HCT116 (cell line): Measurements from ENCODE around the gene MTF2. TPM values are rescaled to one million over a fixed set of nuclear protein-coding genes. Genes with fewer than 3 reads are reported as not detected.

Experiments
- ATAC-seq: fragments of 200-7000 bp; cut with Tn5 transposase; 2 replicates; pipeline ENCODE4 v1.9.1; 2020; ENCODE audit warnings: mild to moderate bottlenecking, moderate library complexity
- Bru-seq: library from RNA; stranded (reverse); fragments of 400-500 nt; gene quantifications from one replicate; lab custom pipeline; 2021; lab: Mats Ljungman, UMichigan
- BruChase-seq, 2 experiments: library from RNA; stranded (reverse); fragments of 400-500 nt; gene quantifications; one replicate each; lab custom pipeline; 2021; lab: Mats Ljungman, UMichigan
- BruUV-seq: library from RNA; stranded (reverse); fragments of 400-500 nt; replicated peaks from 2 replicates; lab custom pipeline; 2021; lab: Mats Ljungman, UMichigan
- CTCF ChIA-PET: fragments of 300-600 bp; sonication (Branson Sonifier 250); formaldehyde crosslinking; loops from one replicate; lab custom pipeline; 2021; ENCODE audit warnings: antibody characterized with exemption; lab: Charles Lee
- POLR2A ChIA-PET: fragments of 300-600, 350-600 bp; sonication (Branson Sonifier 250); formaldehyde crosslinking; loops from one replicate; lab custom pipeline; 2021; ENCODE audit warnings: antibody characterized with exemption; lab: Charles Lee
- RAD21 ChIA-PET, 2 experiments: fragments of 300-600 bp; sonication (Branson Sonifier 250); formaldehyde crosslinking; loops; one replicate each; lab custom pipeline; 2023; ENCODE audit warnings: low total read pairs in 2 of 2; ENCODE audit not compliant: uncharacterized antibody in 2 of 2, unreplicated experiment in 2 of 2, low non-redundant PET in 1 of 2; lab: Charles Lee
- DNase-seq: peaks from one replicate; pipeline ENCODE4 v3.0.0-alpha.2; 2010; ENCODE audit warnings: low read depth, low spot score
- H2AFZ ChIP-seq: fragments of 200-600 bp; shearing (Covaris generic), sonication (generic); 2 replicates; pipeline ENCODE4 v1.6.1; 2017; ENCODE audit warnings: low read depth, mixed run types, mixed read lengths, antibody characterized with exemption, low read length; ENCODE audit not compliant: poor library complexity, severe bottlenecking
- H3K27ac ChIP-seq: 2 replicates; pipeline ENCODE4 v1.5.1; 2012; ENCODE audit warnings: low read depth, low read length
- H3K27me3 ChIP-seq: fragments of 200-600 bp; sonication (generic); 2 replicates; pipeline ENCODE4 v1.6.1; 2016; ENCODE audit warnings: mixed run types, low read length, mixed read lengths; ENCODE audit not compliant: insufficient read depth
- H3K36me3 ChIP-seq, 2 experiments: fragments of 200-500 bp in 1 of 2; fragments of 200-600 bp in 1 of 2; sonication (Bioruptor generic) in 1 of 2; sonication (generic) in 1 of 2; 2 replicates each; pipeline versions ENCODE4 v1.5.1 to v1.6.1; 2014 to 2016; ENCODE audit warnings: low read length in 2 of 2, inconsistent platforms in 1 of 2, mixed read lengths in 1 of 2, mixed run types in 1 of 2; ENCODE audit not compliant: insufficient read depth in 2 of 2, control insufficient read depth in 1 of 2
- H3K4me1 ChIP-seq, 2 experiments: fragments of 200-600 bp in 1 of 2; sonication (generic) in 1 of 2; 2 replicates each; pipeline versions ENCODE4 v1.5.1 to v1.6.1; 2012 to 2017; ENCODE audit warnings: low read length in 2 of 2, inconsistent platforms in 1 of 2, mild to moderate bottlenecking in 1 of 2, mixed read lengths in 1 of 2, mixed run types in 1 of 2, moderate library complexity in 1 of 2; ENCODE audit not compliant: insufficient read depth in 2 of 2, control insufficient read depth in 1 of 2
- H3K4me2 ChIP-seq: fragments of 200-600 bp; sonication (generic); 2 replicates; pipeline ENCODE4 v1.6.1; 2017; ENCODE audit warnings: mixed run types, low read length, mixed read lengths
- H3K4me3 ChIP-seq, 2 experiments: fragments of 200-600 bp in 1 of 2; sonication (generic) in 1 of 2; replicated peaks in 1 of 2; 2 replicates each; pipeline ENCODE4 v1.5.1; 2011 to 2016; ENCODE audit warnings: low read length in 2 of 2, control low read depth in 1 of 2, low read depth in 1 of 2, mild to moderate bottlenecking in 1 of 2, mixed read lengths in 1 of 2, mixed run types in 1 of 2
- H3K79me2 ChIP-seq: fragments of 200-600 bp; sonication (generic); 2 replicates; pipeline ENCODE4 v1.6.1; 2017; ENCODE audit warnings: mild to moderate bottlenecking, mixed run types, low read length, moderate library complexity, mixed read lengths; ENCODE audit not compliant: insufficient read depth
- H3K9ac ChIP-seq: fragments of 200-600 bp; sonication (generic); 2 replicates; pipeline ENCODE4 v1.6.1; 2016; ENCODE audit warnings: low read length, mixed read lengths
- H3K9me2 ChIP-seq: fragments of 200-600 bp; sonication (generic), shearing (Covaris generic); 2 replicates; pipeline ENCODE4 v1.6.1; 2017; ENCODE audit warnings: mixed run types, mild to moderate bottlenecking, moderate library complexity; ENCODE audit not compliant: insufficient read depth
- H3K9me3 ChIP-seq, 2 experiments: fragments of 200-500 bp in 1 of 2; fragments of 200-600 bp in 1 of 2; sonication (Bioruptor generic) in 1 of 2; sonication (generic) in 1 of 2; 2 replicates each; pipeline ENCODE4 v1.6.1; 2014 to 2017; ENCODE audit warnings: low read length in 2 of 2, mixed read lengths in 2 of 2, inconsistent platforms in 1 of 2, low read depth in 1 of 2, mild to moderate bottlenecking in 1 of 2, mixed run types in 1 of 2, moderate library complexity in 1 of 2; ENCODE audit not compliant: control insufficient read depth in 1 of 2, insufficient read depth in 1 of 2
- H4K20me1 ChIP-seq: fragments of 200-600 bp; sonication (generic), shearing (Covaris generic); 2 replicates; pipeline ENCODE4 v1.6.1; 2017; ENCODE audit warnings: mixed run types, mild to moderate bottlenecking, moderate library complexity; ENCODE audit not compliant: insufficient read depth
- ATF3 ChIP-seq: IDR thresholded peaks from 2 replicates; pipeline ENCODE4 v1.6.1; 2012
- CEBPB ChIP-seq: IDR thresholded peaks from 2 replicates; pipeline ENCODE4 v1.6.1; 2012; ENCODE audit warnings: low read depth
- EGR1 ChIP-seq: IDR thresholded peaks from 2 replicates; pipeline ENCODE4 v1.6.1; 2012; ENCODE audit warnings: low read depth
- ELF1 ChIP-seq: IDR thresholded peaks from 2 replicates; pipeline ENCODE4 v1.6.1; 2012; ENCODE audit warnings: low read depth, borderline replicate concordance
- EZH2 ChIP-seq: fragments of 200-600 bp; sonication (generic); IDR thresholded peaks from 2 replicates; pipeline ENCODE4 v1.6.1; 2017; ENCODE audit warnings: antibody characterized with exemption, mixed run types
- EZH2phosphoT487 ChIP-seq: fragments of 200-600 bp; IDR thresholded peaks from 2 replicates; pipeline ENCODE4 v1.6.1; 2018; ENCODE audit warnings: antibody characterized with exemption, borderline replicate concordance
- FOSL1 ChIP-seq: IDR thresholded peaks from 2 replicates; pipeline ENCODE4 v1.6.1; 2012; ENCODE audit warnings: low read depth
- JUND ChIP-seq: IDR thresholded peaks from 2 replicates; pipeline ENCODE4 v1.6.1; 2012
- POLR2A ChIP-seq: IDR thresholded peaks from 2 replicates; pipeline ENCODE4 v1.7.0; 2011; ENCODE audit warnings: borderline replicate concordance; ENCODE audit not compliant: insufficient read depth, insufficient read length; ENCODE audit errors: extremely low read depth
- POLR2AphosphoS5 ChIP-seq: IDR thresholded peaks from 2 replicates; pipeline ENCODE4 v1.6.1; 2011; ENCODE audit warnings: mild to moderate bottlenecking, low read depth, low read length, moderate library complexity
- RAD21 ChIP-seq: IDR thresholded peaks from 2 replicates; pipeline ENCODE4 v1.6.1; 2012; ENCODE audit warnings: low read depth, mild to moderate bottlenecking
- SIN3A ChIP-seq: IDR thresholded peaks from 2 replicates; pipeline ENCODE4 v1.6.1; 2012; ENCODE audit warnings: low read depth
- TCF7L2 ChIP-seq: IDR thresholded peaks from 2 replicates; pipeline ENCODE4 v1.7.0; 2011; ENCODE audit warnings: borderline replicate concordance, inconsistent platforms; ENCODE audit not compliant: insufficient read depth, insufficient read length; ENCODE audit errors: extremely low read depth
- YY1 ChIP-seq: IDR thresholded peaks from 2 replicates; pipeline ENCODE4 v1.6.1; 2011; ENCODE audit warnings: low read length, low read depth, moderate library complexity, mild to moderate bottlenecking; ENCODE audit not compliant: insufficient replicate concordance; ENCODE audit errors: extremely low read depth
- ZBTB33 ChIP-seq: IDR thresholded peaks from 2 replicates; pipeline ENCODE4 v1.6.1; 2011; ENCODE audit warnings: mild to moderate bottlenecking, low read length, moderate library complexity; ENCODE audit not compliant: insufficient replicate concordance; ENCODE audit errors: extremely low read depth
- ZFX ChIP-seq: fragments of 450-650 bp; IDR thresholded peaks from 2 replicates; pipeline ENCODE4 v1.6.1; 2017
- ZNF274 ChIP-seq: fragments of 200-500 bp; sonication (Bioruptor generic); IDR thresholded peaks from 2 replicates; pipeline ENCODE4 v1.6.1; 2014; ENCODE audit warnings: mild to moderate bottlenecking, low read depth, low read length, inconsistent platforms
- intact Hi-C: fragments of 100-400 bp; cut with micrococcal nuclease; formaldehyde crosslinking; loops from 2 replicates; pipeline ENCODE4 v1.10.0; 2022
- long read RNA-seq: library from polyadenylated mRNA; unstranded; transcript quantifications from one replicate; pipeline ENCODE4 v2.0.0, GENCODE V29; 2021; ENCODE audit not compliant: unreplicated experiment
- polyA plus RNA-seq: library from polyadenylated mRNA; unstranded; fragments of >200 nt; gene quantifications from 2 replicates; pipeline ENCODE4 v1.2.1, GENCODE V29; 2012; ENCODE audit warnings: missing spikeins
- total RNA-seq: library from RNA; stranded (reverse); gene quantifications from one replicate; pipeline ENCODE4 v1.2.1, GENCODE V29; 2021; ENCODE audit not compliant: unreplicated experiment
- TF ChIP-seq, protein P1 (sequence below): IDR thresholded peaks from 2 replicates; pipeline ENCODE4 v1.6.1; 2012; ENCODE audit warnings: low read depth
- TF ChIP-seq, protein P2 (sequence below): IDR thresholded peaks from 2 replicates; pipeline ENCODE4 v1.6.1; 2012

MTF2 gene
- total RNA-seq (45.5 TPM), Bru-seq, nascent RNA (percentile 91 among the genes with signal in this experiment), BruChase-seq, experiment 1, labeled RNA remaining after a 6-hour chase (percentile 87 among the genes with signal in this experiment), BruChase-seq, experiment 2, labeled RNA remaining after a 2-hour chase (percentile 94 among the genes with signal in this experiment)
- 25.2 and 25.9 TPM in 2 replicates for polyA plus RNA-seq
- long read RNA-seq, full-length matches to known transcripts, result 4 of 85 reads
- long read RNA-seq, partial matches to known transcripts, result 40 of 85 reads
- long read RNA-seq, other reads (novel, unspliced or antisense), result 41 of 85 reads

DNA sequence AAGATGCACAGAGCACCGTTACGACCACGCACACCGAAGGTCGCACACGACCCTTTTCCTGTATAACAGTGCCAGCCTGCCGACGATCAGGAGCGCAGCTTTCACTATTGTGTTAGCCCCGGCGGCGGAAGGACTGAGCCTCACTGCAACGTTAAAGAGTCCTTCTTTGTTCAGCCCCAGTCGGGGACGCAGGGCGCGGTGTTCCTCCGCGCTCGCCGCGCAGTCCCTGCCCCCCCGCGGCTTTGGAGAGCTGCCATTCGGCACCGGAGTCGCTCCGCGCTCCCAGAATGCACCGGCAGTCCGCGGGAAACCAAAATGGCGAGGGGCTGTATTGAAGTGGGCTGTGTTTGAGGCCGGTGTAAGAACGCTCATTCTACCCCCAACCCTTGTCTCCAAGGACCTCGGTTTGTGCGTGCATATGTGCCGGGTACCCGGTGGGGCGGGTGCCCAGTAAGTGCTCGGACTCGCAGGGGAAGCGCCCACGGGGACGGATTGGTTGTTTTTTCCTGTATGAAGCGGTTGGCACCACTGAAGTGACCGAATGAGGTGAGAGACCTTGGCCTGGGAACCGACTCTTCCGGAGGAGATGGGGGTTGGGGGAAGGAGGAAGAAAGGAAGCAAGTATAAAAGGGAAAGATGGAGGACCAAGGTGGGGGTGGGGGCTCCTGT is at the start of gene MTF2:
MTF2 (plus strand) TSS at position 298 of the 669 bp plus-strand sequence; CDS start at position 542, 244 bp downstream.
- ChIA-PET POLR2A (interaction anchor here (0.8 to 1.6 kb wide), 5 partner anchors 7 to 117 kb away, joined by 3 to 7 read pairs (median 3); no protein-coding TSS in a partner anchor), CTCF (interaction anchor here (1.4 to 2.3 kb wide), 2 partner anchors 17 to 765 kb away, joined by 4 to 8 read pairs; no protein-coding TSS in a partner anchor), RAD21 (interaction anchor here in 1 of 2 experiments (0.8 kb wide), 1 partner anchor 56 kb away, joined by 3 read pairs; no protein-coding TSS in a partner anchor)
- peaks cover 0 to 8% of the 10 kb centered on the region in 2 experiments; a peak in 1 of 4 replicates for H3K36me3 ChIP-seq
- H3K4me2 ChIP-seq, result peak within 1 kb of the TSS; percentile 73
- intact Hi-C loops, result no loop called here
- peaks cover 50% of the 10 kb centered on the region for H3K79me2 ChIP-seq
- H3K9me2 ChIP-seq, result no peaks in the 10 kb centered on the region
- peak within 1 kb of the TSS; percentile 99 for H3K9ac ChIP-seq
- peak; percentile 93 for DNase-seq
- peak within 1 kb of the TSS; percentile 73 for H2AFZ ChIP-seq
- H4K20me1 ChIP-seq, result peaks cover 13% of the 10 kb centered on the region; the same call in 1 of the 2 replicates
- ATAC-seq, result peak; percentile 81
- peak within 1 kb of the TSS; percentile 98 for H3K4me3 ChIP-seq
- H3K9me3 ChIP-seq, result no peaks in the 10 kb centered on the region
- peak within 1 kb of the TSS; percentile 71 for H3K27ac ChIP-seq
- no peaks in the 10 kb centered on the region for H3K27me3 ChIP-seq
- peaks cover 6 to 23% of the 10 kb centered on the region in 2 experiments; a peak in 3 of 4 replicates for H3K4me1 ChIP-seq
- BruUV-seq, result TSS peak; percentile 62
- TF ChIP-seq ATF3, result no peak; the same call in 1 of the 2 replicates
- no peak for TF ChIP-seq RAD21
- peak; percentile 62; the same call in 1 of the 2 replicates for TF ChIP-seq ZFX
- peak; percentile 98 for TF ChIP-seq SIN3A
- TF ChIP-seq ZBTB33, result peak; percentile 80
- peak; percentile 62 for TF ChIP-seq EGR1
- TF ChIP-seq TCF7L2, result peak; percentile 99
- peak; percentile 92 for TF ChIP-seq JUND
- TF ChIP-seq, protein P1, sequence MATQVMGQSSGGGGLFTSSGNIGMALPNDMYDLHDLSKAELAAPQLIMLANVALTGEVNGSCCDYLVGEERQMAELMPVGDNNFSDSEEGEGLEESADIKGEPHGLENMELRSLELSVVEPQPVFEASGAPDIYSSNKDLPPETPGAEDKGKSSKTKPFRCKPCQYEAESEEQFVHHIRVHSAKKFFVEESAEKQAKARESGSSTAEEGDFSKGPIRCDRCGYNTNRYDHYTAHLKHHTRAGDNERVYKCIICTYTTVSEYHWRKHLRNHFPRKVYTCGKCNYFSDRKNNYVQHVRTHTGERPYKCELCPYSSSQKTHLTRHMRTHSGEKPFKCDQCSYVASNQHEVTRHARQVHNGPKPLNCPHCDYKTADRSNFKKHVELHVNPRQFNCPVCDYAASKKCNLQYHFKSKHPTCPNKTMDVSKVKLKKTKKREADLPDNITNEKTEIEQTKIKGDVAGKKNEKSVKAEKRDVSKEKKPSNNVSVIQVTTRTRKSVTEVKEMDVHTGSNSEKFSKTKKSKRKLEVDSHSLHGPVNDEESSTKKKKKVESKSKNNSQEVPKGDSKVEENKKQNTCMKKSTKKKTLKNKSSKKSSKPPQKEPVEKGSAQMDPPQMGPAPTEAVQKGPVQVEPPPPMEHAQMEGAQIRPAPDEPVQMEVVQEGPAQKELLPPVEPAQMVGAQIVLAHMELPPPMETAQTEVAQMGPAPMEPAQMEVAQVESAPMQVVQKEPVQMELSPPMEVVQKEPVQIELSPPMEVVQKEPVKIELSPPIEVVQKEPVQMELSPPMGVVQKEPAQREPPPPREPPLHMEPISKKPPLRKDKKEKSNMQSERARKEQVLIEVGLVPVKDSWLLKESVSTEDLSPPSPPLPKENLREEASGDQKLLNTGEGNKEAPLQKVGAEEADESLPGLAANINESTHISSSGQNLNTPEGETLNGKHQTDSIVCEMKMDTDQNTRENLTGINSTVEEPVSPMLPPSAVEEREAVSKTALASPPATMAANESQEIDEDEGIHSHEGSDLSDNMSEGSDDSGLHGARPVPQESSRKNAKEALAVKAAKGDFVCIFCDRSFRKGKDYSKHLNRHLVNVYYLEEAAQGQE, result no peak
- TF ChIP-seq YY1, result peak; percentile 98
- no peak for TF ChIP-seq ZNF274
- no peak for TF ChIP-seq EZH2
- peak; percentile 73; the same call in 1 of the 2 replicates for TF ChIP-seq CEBPB
- TF ChIP-seq, protein P2, sequence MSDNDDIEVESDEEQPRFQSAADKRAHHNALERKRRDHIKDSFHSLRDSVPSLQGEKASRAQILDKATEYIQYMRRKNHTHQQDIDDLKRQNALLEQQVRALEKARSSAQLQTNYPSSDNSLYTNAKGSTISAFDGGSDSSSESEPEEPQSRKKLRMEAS, result peak; percentile 95
- peak; percentile 48; the same call in 1 of the 2 replicates for TF ChIP-seq FOSL1
- TF ChIP-seq EZH2phosphoT487, result no peak
- peak; percentile 97 for TF ChIP-seq POLR2A
- no peak; the same call in 1 of the 2 replicates for TF ChIP-seq ELF1
- TF ChIP-seq POLR2AphosphoS5, result peak; percentile 99
